H54 (cell line): ENCODE data around the gene HNRNPC.
"Not testable (repeated sequence)": the region's sequence is repeated elsewhere in the genome, so short reads cannot be mapped to it uniquely, and the experiment has no call there.

Source experiments
- DNase-seq: peaks from one replicate; pipeline ENCODE4 v3.0.0; 2011; ENCODE audit warnings: low spot score, mixed read lengths; ENCODE audit not compliant: insufficient read length
- FAIRE-seq: peaks from 3 replicates; lab custom pipeline; 2011; peaks lifted over from hg19 to GRCh38; lab: Jason Lieb, UNC
- POLR2A ChIP-seq: IDR thresholded peaks from 2 replicates; pipeline ENCODE4 v1.6.1; 2011; ENCODE audit warnings: low read depth, mild to moderate bottlenecking, low read length

Gene HNRNPC

GRCh38 chr14:21219561-21220111, 49.6 kb downstream of the HNRNPC start:
- no peak for DNase-seq
- no peak for FAIRE-seq
- no peak for TF ChIP-seq POLR2A

DNA sequence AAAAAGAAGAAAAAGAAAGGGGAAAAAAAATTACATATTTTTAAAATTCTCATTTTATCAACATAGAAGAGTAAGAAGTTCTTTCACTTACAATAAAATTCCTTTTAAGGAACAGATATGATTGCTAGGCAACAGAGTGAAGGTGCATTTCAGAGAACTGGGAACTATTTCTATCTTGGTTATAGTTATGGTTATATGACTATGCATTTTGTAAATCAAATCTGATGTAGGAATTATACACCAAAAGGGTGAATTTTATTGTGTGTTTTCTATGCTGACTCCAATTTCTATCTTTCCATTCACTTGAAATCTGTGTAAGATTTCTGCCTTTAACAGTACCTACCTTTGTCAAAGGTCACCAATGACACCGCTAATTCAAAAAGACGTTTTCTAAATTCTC, 50.1 kb downstream of the HNRNPC start:
- no peak for FAIRE-seq
- TF ChIP-seq POLR2A = no peak
- DNase-seq = no peak

- DNase-seq = no peak
- no peak for TF ChIP-seq POLR2A
- no peak for FAIRE-seq
Measured at GRCh38 chr14:21215879-21216251, 53.4 kb downstream of the HNRNPC start.

DNA sequence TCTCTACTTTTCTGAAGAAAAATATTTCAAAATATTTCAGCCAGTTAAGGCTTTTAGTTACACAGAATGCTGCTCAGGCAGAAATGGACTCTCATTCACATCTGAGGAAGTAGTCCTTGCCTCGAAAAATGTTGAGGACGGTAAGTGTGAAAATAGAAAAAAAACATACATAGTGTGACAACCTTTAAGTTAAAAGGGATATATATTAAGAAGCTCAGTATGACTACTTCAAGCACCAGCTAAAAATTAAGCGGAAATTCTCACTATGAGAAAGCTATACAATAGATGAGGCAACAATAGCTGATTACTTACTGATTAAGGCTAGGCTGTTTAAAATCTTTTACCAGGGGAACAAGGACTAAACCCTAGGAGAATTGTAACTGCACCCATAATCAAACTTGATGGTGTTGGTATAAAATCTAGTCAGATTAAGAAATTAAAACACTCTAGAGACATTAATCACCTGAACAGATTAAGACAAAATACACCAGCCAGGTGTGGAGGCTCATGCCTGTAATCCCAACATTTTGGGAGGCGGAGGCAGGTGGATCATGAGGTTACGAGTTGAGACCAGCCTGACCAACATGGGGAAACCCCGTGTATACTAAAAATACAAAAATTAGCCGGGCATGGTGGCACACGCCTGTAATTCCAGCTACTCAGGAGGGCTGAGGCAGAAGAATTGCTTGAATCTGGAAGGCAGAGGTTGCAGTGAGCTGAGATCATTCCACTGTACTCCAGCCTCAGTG, 53.9 kb downstream of the HNRNPC start:
- no peak for TF ChIP-seq POLR2A
- no peak for FAIRE-seq
- DNase-seq = no peak

GRCh38 chr14:21213652-21214051, 55.6 kb downstream of the HNRNPC start:
- TF ChIP-seq POLR2A = no peak
- FAIRE-seq (no peak), DNase-seq (no peak)

DNA sequence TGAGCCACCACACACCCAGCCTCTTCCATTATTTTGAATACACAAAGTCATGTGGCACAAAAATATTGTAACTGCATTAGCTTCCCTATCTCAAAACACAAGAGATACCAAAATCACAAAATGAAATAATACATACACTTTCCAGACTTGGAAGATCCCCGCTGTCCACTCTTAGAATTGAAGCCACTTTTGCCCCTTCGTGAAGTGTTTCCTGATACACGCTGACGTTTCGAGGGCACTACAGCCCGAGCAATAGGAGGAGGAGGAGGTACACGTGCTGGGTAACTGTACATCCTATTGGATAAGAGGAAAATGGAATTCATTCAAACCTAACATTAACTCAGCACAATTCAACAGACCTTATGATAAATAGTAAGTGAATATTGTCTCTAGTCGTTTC, 56.4 kb downstream of the HNRNPC start:
- FAIRE-seq, DNase-seq: not testable (repeated sequence)

GRCh38 chr14:21211509-21211908, 57.7 kb downstream of the HNRNPC start:
- FAIRE-seq (no peak), DNase-seq (no peak)
- TF ChIP-seq POLR2A = no peak

- no peak for TF ChIP-seq POLR2A
- FAIRE-seq (no peak), DNase-seq (no peak)
Measured at GRCh38 chr14:21210023-21210422, 59.2 kb downstream of the HNRNPC start.

DNA sequence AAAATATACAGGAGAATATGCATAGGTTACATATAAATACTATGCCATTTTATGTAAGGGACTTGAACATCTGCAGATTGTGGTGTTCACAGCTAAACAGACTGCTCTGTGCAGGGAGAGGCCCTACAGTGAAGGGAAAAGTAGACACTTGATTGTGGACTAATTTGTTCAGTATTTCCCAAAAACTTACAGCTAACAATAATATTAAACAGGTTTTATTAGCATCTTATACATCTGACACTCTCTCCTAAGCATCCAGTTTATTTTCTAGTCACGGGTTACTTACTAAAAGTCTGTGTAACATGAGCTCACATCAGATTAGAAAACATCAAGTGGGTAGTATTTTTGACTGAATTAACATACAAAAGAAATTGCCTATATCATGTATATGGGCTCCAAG, 60.1 kb downstream of the HNRNPC start:
- no peak for DNase-seq
- no peak for TF ChIP-seq POLR2A
- FAIRE-seq = no peak

GRCh38 chr14:21208554-21208953, 60.7 kb downstream of the HNRNPC start:
- FAIRE-seq (no peak), DNase-seq (no peak)

DNA sequence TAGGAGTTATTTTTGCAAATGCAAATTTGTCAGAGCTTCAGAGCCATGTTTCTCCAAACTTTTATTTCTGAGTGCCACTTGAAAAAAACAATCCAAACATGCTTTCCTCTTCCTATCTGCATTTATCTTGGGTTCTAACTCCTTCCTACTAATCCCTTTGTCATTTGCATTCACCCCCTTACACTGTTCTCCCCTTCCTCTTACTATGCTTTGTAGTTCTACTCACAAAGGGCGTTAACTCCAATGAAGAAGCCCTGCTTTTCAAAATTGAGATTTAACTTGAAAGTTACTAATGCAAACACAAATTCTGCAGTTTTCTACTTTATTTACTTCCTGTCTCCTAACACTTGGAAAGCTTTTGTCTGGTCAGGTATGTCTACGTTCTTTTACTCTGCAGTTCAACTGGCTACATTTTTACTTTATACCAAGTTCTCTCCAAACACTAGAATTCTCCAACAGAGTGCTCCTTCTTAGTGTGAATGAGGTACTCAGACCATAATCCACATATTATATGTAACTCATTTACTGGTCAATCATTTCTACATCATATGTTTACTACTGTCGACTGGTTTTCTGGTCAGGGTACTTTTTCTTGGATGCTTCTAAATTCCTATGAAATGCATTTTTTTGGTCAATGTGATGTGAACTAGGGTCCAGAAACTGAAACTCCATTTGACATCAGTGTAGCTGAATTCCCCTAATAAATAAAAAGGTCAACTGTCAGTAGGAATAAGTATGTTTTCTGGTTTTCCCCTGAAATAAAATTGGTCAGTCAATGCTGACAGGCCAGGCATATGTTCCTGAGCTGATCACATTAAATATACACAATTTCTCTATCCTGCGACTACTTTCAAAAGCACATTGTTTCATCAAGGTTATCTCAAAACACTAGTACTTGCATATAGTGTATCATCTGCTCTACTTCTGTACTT, 62.2 kb downstream of the HNRNPC start:
- no peak for FAIRE-seq
- TF ChIP-seq POLR2A = no peak
- DNase-seq = no peak

More at GRCh38 chr14:21208554-21208953, 60.7 kb downstream of the HNRNPC start:
- TF ChIP-seq POLR2A = no peak

GRCh38 chr14:21205678-21206581, 63.3 kb downstream of the HNRNPC start:
- TF ChIP-seq POLR2A = no peak
- no peak for FAIRE-seq
- no peak for DNase-seq

DNA sequence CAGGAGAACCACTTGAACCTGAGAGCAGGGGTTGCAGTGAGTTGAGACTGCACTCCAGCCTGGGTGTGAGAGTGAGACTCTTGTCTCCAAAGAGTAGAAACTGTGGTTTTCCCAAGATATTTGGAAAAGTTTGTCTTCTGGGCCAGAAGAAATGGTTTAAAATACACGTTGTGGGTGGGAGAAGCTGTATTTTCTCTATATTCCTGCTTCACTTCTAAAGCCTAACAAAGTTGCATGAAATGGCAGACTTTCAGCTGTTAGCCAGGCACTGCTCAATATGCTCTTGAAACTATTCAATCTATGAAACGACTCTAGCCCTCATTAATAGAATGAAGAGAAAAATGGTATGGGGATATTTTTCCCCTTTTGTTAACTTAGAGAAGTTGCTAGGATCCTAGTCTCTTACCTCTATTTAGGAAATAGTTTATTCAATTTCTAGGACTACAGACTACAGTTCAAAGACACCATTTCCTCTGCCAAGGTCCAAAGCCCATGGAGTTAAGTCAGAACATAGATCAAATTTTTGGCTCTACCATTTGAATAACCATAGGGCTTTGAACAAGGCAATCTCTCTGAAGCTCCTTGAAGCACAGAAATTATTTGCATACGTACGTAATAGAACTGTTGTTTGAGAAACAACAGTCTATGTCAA, 64.1 kb downstream of the HNRNPC start:
- no peak for TF ChIP-seq POLR2A
- FAIRE-seq (no peak), DNase-seq (no peak)
